DOHH2 (cell line): ENCODE data around the gene IRAK4.

Experiments
- CTCF ChIP-seq: fragments of 200-600 bp; sonication (generic); IDR thresholded peaks from one replicate; pipeline ENCODE4 v1.5.1; 2014; ENCODE audit warnings: antibody characterized with exemption, mild to moderate bottlenecking, low read depth, low read length; ENCODE audit not compliant: poor library complexity, severe bottlenecking
- EZH2phosphoT487 ChIP-seq: fragments of 200-600 bp; sonication (generic); IDR thresholded peaks from 2 replicates; pipeline ENCODE4 v1.6.1; 2017; ENCODE audit warnings: borderline replicate concordance, mild to moderate bottlenecking, antibody characterized with exemption, low read length, moderate library complexity, mixed read lengths

DNA sequence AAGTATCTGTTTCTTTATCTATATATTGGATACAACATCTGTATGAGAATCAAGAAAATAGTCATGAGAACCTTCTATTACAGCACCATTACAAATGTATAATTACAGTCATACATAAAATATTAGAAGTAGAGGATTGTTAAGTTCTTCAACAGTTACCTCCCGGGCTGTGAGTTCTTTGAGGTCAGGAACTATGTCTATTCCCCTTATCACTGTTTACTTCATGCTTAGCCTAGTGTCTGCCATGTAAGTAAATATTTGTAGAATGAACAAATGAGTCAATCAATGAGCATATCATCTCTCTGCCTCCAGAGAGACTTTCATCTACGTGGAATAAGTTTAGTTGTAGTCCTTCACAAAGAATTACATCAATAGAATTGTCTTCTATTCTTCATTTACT lies 47.4 kb upstream of the IRAK4 start:
- TF ChIP-seq CTCF (no peak), EZH2phosphoT487 (no peak)
